Gastrocnemius medialis (tissue), 4 donors: Measurements from ENCODE around the gene WNT7B.

Experiments used
- POLR2A ChIP-seq, 2 donors: fragments of 450-650 bp; IDR thresholded peaks; one replicate each; pipeline ENCODE4 v1.6.1; 2017; ENCODE audit warnings: antibody characterized with exemption in 2 of 2, mild to moderate bottlenecking in 2 of 2, moderate library complexity in 2 of 2
- TF ChIP-seq, protein P1 (sequence below), 5 experiments: fragments of 450-650 bp in 3 of 5; fragments of 200-600 bp in 2 of 5; sonication (generic) in 2 of 5; IDR thresholded peaks in 4 of 5; conservative IDR thresholded peaks in 1 of 5; 1 replicate in 4 of 5; 2 replicates in 1 of 5; pipeline ENCODE4 v1.5.1; 2016 to 2019; ENCODE audit warnings: antibody characterized with exemption in 5 of 5, mild to moderate bottlenecking in 3 of 5, moderate library complexity in 3 of 5

DNA sequence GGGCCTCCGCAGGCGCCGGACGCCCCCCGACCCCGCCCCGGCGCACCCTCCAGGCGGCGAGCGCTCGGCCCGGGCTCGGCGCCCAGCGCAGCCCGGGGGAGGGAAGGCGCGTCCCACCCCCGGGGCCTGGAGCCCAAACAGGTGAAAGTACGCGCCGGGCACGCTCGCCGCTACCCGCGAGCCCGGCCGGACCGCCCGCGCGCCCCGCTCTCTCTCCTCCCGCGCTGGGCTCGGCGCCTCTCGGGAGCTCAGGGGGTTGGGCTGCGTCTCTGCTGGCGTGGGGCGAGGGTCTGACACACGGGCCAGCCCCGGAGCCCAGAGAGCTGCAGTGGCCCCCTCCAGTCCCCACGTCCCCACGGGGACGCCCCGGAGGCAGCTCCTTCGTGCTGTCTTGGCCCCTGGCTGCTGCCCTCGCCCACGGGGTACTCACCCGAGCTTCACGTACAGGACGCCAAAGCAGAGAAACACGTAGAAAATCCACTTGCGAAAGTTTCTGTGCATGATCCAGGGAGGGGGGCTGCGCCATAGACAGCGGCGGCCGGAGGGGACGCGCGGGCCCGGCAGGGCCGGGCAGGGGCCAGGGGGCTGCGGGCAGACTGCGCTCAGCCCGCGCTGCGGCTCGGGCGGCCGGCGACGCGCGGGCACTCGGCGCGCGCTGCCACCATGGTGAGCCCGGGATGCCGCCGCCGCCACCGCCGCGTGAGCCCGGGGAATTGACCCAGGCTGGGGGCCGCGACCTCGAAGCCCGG is 534 bp downstream of the WNT7B start:
- TF ChIP-seq, protein P1, sequence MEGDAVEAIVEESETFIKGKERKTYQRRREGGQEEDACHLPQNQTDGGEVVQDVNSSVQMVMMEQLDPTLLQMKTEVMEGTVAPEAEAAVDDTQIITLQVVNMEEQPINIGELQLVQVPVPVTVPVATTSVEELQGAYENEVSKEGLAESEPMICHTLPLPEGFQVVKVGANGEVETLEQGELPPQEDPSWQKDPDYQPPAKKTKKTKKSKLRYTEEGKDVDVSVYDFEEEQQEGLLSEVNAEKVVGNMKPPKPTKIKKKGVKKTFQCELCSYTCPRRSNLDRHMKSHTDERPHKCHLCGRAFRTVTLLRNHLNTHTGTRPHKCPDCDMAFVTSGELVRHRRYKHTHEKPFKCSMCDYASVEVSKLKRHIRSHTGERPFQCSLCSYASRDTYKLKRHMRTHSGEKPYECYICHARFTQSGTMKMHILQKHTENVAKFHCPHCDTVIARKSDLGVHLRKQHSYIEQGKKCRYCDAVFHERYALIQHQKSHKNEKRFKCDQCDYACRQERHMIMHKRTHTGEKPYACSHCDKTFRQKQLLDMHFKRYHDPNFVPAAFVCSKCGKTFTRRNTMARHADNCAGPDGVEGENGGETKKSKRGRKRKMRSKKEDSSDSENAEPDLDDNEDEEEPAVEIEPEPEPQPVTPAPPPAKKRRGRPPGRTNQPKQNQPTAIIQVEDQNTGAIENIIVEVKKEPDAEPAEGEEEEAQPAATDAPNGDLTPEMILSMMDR (IDR thresholded peaks at IDR 0.05 in 4 of 5, conservative IDR thresholded peaks at IDR 0.05 in 1 of 5) = no peak
- TF ChIP-seq POLR2A (IDR thresholded peaks at IDR 0.05) = no peak
